Gastrocnemius medialis (tissue), 4 donors: ENCODE measurements around the gene MYBPH.

Experiments used
- POLR2A ChIP-seq, 2 donors: fragments of 450-650 bp; IDR thresholded peaks; one replicate each; pipeline ENCODE4 v1.6.1; 2017; ENCODE audit warnings: antibody characterized with exemption in 2 of 2, mild to moderate bottlenecking in 2 of 2, moderate library complexity in 2 of 2
- TF ChIP-seq, protein P1 (sequence below), 5 experiments: fragments of 450-650 bp in 3 of 5; fragments of 200-600 bp in 2 of 5; sonication (generic) in 2 of 5; IDR thresholded peaks in 4 of 5; conservative IDR thresholded peaks in 1 of 5; 1 replicate in 4 of 5; 2 replicates in 1 of 5; pipeline ENCODE4 v1.5.1; 2016 to 2019; ENCODE audit warnings: antibody characterized with exemption in 5 of 5, mild to moderate bottlenecking in 3 of 5, moderate library complexity in 3 of 5

DNA sequence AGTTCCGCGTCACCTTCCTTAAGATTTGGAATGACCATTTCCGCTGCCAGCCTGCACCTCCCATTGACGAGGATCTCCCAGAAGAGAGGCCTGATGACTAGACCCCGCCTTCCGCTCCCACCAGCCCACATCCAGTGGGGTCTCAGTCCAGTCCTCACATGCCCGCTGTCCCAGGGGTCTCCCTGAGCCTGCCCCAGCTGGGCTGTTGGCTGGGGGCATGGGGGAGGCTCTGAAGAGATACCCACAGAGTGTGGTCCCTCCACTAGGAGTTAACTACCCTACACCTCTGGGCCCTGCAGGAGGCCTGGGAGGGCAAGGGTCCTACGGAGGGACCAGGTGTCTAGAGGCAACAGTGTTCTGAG lies 9.8 kb downstream of the MYBPH start:
- TF ChIP-seq, protein P1, sequence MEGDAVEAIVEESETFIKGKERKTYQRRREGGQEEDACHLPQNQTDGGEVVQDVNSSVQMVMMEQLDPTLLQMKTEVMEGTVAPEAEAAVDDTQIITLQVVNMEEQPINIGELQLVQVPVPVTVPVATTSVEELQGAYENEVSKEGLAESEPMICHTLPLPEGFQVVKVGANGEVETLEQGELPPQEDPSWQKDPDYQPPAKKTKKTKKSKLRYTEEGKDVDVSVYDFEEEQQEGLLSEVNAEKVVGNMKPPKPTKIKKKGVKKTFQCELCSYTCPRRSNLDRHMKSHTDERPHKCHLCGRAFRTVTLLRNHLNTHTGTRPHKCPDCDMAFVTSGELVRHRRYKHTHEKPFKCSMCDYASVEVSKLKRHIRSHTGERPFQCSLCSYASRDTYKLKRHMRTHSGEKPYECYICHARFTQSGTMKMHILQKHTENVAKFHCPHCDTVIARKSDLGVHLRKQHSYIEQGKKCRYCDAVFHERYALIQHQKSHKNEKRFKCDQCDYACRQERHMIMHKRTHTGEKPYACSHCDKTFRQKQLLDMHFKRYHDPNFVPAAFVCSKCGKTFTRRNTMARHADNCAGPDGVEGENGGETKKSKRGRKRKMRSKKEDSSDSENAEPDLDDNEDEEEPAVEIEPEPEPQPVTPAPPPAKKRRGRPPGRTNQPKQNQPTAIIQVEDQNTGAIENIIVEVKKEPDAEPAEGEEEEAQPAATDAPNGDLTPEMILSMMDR (IDR thresholded peaks at IDR 0.05 in 4 of 5, conservative IDR thresholded peaks at IDR 0.05 in 1 of 5): no peak
- no peak for TF ChIP-seq POLR2A (IDR thresholded peaks at IDR 0.05)
